HG03460 (cell line): ENCODE results near the gene CSF3.

Source experiments
- ATAC-seq: cut with Tn5 transposase; IDR thresholded peaks from one replicate; pipeline ENCODE4 v1.9.1; 2021; ENCODE audit not compliant: unreplicated experiment

Gene CSF3

DNA sequence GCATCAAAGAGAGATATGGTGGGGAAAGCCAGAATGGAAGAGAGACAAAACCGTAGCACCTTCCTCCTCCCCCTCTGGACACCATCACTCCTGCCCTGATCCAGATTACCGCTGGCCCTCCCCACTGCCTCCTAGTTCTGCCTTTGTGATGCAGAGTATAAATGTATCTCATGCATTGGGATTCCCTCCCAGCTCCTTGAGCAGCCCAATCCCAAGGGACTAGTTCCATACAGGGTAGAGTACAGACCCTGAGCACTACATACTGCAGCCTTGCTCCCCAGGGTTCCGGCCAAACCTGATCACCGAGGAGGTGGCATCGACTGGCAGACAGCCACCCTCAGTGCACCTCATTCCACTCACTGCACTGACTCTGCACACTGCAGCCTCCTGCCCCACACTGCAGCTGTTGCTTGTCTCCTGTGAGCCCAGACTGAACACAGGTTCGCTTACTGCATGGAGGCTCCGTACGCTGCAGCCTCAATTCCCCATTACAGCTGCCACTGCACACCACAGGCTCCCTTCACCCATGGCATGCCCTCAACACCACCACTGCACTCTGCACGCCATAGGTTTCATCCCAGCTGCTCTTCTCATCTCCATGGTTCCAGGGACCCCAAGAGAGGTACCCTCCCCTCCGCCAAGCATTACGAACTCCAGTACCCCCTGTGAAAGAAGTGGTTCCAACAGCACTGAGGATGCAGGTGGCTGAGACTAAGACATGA, 45.8 kb downstream of the CSF3 start:
- ATAC-seq: no peak

- ATAC-seq: no peak
Observed at GRCh38 chr17:40061609-40062038, 46.4 kb downstream of the CSF3 start.

DNA sequence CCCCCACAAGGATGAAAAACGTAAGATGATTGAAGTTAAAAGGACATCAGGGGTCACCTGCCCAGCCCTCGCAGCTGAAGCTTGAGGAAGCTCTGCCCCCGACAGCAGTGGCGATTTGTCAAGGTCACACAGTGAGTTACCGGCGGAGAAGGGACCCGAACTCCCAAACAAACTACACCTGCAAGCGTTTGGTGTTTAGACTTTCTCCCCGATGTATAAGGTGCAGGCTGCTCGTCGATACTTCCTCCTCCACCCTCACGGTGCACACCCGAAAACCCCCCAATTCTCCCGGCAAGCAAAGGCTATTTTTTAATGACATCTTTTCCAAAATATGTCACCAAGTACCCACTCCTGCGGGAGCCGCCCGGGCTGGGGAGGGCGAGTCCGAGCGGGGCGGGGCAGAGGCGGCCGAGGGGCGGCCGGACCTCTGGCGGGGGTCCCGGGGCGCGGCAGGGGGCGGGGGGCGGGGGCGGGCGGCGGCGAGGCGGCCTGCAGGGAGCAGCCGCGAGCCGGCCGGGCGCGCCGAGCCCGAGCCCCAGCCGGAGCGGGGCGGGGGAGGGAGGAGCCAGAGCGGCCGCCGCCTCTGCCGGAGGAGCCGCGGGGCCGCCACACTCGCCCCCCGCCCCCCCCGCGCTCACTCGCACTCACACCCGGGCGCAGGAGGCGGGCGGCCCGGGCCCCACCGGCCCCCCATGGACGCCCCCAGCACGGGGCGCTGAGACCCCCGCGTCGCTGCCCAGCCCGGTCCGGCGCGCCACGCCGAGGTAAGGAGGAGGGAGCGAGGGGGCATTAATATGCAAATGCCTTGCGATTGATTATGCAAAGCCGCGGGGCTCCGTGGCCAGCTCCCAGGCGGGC, 47.3 kb downstream of the CSF3 start, which contains the start of gene THRA:
THRA (plus strand) TSS at position 637 of the 858 bp plus-strand sequence. CDS start 11,524 bp downstream, outside the sequence.
- peak; percentile 69 for ATAC-seq

- ATAC-seq: peak; percentile 36
Observed at GRCh38 chr17:40063187-40063771, 48.0 kb downstream of the CSF3 start.

- no peak for ATAC-seq
Observed at GRCh38 chr17:40063901-40064531, 48.8 kb downstream of the CSF3 start.

DNA sequence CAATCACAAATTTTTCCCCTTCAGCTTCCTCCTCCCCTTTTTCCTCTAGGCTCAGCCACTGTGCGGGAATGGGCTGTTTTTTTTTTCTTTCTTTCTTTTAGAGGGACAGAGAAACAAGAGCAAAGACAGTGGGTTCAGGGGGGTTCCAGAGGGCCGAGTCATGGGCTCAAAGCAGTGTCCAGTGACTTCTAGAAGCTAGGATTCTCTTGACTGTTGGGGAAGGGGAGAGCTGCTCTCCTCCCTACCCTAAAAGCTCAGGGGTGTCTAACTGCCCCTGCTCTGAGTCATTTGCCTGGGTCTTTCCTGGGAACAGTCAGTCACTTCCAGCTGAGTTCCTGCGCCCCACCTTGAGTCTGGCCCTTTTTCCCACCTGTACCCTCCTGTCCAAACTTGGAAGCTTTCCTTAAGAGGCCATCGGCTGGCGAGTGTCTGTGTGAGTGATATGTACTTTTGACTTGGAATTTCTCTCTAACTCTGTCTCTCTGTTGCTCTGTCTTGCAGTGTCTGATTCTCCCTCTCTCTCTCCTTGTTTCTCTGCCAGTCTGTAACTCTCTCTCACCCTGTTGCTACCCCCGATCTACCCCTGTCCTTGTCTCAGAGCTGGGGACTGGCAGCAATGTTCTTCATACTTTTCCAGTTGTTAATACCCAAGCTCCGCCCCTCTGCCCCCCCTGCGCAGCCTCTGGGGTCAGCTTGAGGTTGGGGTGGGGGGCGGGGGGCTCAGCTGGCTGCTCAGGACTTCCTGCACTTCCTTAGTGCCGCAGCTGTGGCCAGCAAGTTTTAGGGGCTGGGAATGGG, 49.9 kb downstream of the CSF3 start:
- no peak for ATAC-seq

DNA sequence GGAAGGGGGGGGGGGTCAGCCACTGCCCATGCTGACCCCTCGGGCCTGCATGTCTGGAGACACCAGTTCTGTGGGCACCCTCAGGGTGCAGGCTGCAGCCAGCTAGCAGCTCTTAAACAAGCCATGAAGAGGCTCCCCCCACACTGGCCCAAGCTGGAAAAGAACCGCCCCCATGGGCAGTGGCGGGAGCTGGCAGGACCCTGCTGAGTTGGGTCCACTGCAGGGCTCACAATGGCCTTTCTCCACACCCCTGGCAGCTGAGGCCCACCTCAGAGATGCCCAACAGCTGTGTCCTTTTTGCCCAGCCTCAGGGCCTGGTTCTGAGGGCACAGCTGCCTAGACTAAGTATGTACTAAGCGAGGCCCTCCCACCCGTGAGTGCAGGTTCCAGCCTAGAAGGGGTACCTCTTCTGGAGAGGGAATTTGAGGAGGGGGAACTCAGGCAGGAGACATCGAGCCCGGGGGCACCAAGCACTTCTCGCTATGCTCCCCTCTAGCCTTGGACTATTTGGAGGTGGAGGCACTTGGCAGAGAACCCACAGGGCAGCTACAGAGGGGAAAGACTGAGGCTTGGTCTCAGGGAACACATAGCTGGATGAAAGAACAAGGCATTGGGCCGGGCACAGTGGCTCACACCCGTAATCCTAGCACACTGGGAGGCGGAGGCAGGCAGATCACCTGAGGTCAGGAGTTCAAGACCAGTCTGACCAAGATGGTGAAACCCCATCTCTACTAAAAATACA, 50.7 kb downstream of the CSF3 start:
- no peak for ATAC-seq
